Activated T-helper 2 cell treated with anti-CD3 and anti-CD28 coated beads, Interferon-gamma antibody, Interleukin-2, Interleukin-4, amounts not matched to agents 10 μg/mL and 5 μg/mL and 100 μg/mL, durations not matched to agents 14 hours and 24 hours and 36 hours (primary cell): ENCODE results near the gene ARHGAP23. TPM values are rescaled to one million over a fixed set of nuclear protein-coding genes. Genes with fewer than 3 reads are reported as not detected.
"Not testable (repeated sequence)": the region's sequence is repeated elsewhere in the genome, so short reads cannot be mapped to it uniquely, and the experiment has no call there.

Source experiments
- DNase-seq: peaks from one replicate; pipeline ENCODE4 v3.0.0; 2021; ENCODE audit warnings: low spot score
- H3K27ac Mint-ChIP-seq: one replicate; pipeline ENCODE4 v1.8.0; 2021; ENCODE audit warnings: mixed read lengths
- H3K27me3 Mint-ChIP-seq: one replicate; pipeline ENCODE4 v1.8.0; 2021; ENCODE audit warnings: low read depth, mixed read lengths
- H3K36me3 Mint-ChIP-seq: one replicate; pipeline ENCODE4 v1.8.0; 2021; ENCODE audit warnings: low read depth, mixed read lengths
- H3K4me1 Mint-ChIP-seq: one replicate; pipeline ENCODE4 v1.8.0; 2021; ENCODE audit warnings: low read depth, mixed read lengths
- H3K4me3 Mint-ChIP-seq: one replicate; pipeline ENCODE4 v1.8.0; 2021; ENCODE audit warnings: low read depth, mild to moderate bottlenecking, moderate library complexity, mixed read lengths
- H3K9me3 Mint-ChIP-seq: one replicate; pipeline ENCODE4 v1.8.0; 2021; ENCODE audit warnings: mixed read lengths
- intact Hi-C: fragments of 100-400 bp; cut with micrococcal nuclease; formaldehyde crosslinking; loops from one replicate; pipeline ENCODE4 v1.15.1; 2023
- total RNA-seq: library from RNA; stranded (reverse); gene quantifications from 2 replicates; pipeline ENCODE4 v1.2.3, GENCODE V29; 2022

Gene ARHGAP23
- total RNA-seq, 1 donor from 2014 or later: 1.2 TPM

DNA sequence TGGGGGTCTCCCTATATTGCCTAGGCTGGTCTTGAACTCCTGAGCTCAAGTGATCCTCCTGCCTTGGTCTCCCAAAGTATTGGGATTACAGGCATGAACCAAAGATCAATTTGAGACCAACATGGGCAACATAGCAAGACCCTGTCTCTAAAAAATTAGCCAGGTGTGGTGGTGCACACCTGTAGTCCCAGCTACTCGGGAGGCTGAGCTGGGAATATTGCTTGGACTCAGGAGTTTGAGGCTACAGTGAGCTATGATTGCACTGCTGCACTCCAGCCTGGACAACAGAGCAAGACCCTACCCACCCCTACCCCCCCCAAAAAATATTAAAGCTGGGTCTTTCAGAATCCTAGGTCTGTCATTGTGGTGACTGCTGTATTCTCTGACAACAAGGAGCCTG, 9.0 kb downstream of the ARHGAP23 start:
- H3K9me3 Mint-ChIP-seq, DNase-seq, H3K4me3 Mint-ChIP-seq, H3K27me3 Mint-ChIP-seq, H3K4me1 Mint-ChIP-seq, H3K36me3 Mint-ChIP-seq, H3K27ac Mint-ChIP-seq, intact Hi-C loops: not testable (repeated sequence)

DNA sequence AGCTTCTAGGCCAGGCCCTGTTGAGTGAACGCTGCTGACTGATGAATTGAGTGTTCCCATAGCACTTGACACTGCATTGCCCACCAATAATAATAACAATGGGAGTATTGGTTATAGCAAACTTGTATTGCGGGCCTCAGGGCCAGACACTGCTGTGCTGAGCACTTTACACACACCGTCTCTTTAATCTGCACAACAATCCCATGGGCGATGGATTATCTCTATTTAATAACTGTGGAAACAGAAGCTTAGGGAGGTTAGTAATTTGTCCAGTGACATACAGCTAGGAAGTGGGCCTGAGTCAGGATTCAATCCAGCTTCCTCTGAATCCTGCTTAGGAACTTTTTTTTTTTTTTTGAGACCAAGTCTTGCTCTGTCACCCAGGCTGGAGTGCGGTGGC, 11.2 kb downstream of the ARHGAP23 start:
- Mint-ChIP-seq H3K27me3 (peaks cover 19% of the 10 kb centered on the region), H3K27ac (no peak overlapping the region), H3K36me3 (no peaks in the 10 kb centered on the region), H3K4me1 (no peaks in the 10 kb centered on the region), H3K4me3 (no peak overlapping the region), H3K9me3 (no peaks in the 10 kb centered on the region)
- no peak for DNase-seq
- intact Hi-C loops: no loop called here

DNA sequence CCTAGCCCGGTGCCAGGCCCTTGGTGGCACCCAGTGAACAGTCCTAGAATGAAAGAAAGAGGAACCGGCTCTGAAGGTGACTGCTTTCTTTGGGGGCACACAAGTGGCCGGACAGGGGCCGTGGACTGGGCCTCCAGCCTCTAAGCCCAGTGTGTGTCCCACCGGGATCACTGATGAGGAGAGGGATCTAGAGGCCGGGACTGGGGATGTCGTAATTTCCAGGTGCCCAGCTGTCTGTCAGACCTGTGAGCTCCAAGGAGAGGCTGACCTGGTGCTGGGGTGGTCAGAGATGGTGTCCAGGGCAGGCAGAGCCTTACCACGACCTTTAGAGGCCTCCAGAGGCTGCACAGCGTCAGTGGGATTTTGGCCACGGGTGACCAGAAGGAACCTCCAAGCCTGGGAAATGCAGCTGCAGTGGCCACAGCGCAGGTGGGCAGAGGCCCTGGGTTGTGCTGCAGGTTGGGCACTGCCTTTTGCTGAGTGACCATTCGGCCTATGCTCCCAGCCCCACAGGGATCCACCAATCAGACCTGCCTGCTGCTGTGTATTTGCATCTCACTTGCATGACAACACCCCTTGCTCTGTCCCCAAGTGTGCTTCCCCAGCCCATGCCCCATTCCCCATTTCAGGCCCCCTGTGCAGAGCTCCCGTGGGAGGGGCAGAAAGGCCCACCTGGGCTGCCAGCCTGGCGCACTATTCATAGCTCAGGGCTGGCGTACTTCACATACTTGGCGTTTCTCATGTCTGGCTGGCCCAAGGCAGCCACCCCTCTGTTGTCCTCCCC, 12.5 kb downstream of the ARHGAP23 start:
- intact Hi-C loops: no loop called here
- Mint-ChIP-seq H3K4me3 (no peak overlapping the region), H3K36me3 (no peaks in the 10 kb centered on the region)

DNA sequence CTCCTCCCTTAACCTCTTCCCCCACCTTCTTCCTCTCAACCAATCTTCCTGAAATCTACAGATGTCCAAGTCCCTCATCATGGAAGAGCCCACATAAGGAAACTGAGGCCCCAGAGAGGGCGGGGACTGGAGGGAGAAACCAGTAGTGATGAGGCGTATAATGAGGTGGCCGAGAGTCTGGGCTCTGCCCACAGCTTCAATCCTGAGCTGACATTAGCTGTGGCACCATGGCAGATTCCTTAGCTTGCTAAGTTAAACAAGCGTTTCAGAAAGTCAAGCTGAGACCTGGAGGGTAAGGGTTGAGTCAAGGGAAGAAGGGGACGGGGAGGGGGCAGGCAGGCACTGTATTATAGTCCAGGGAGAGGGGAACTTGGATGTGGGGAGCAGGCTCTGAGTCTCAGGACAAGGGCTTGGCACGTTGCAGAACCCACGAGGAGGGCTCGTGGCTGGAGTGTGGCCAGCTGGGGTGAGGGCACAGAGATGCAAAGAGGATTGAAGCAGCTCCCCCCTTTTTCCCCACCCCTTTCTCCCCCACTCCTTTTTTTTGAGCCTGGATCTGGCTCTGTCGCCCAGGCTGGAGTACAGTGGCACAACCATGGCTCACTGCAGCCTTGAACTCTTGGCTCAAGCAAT, 13.3 kb downstream of the ARHGAP23 start:
- H3K36me3 Mint-ChIP-seq: no peaks in the 10 kb centered on the region
- peaks cover 19% of the 10 kb centered on the region for H3K27me3 Mint-ChIP-seq
- H3K9me3 Mint-ChIP-seq: no peaks in the 10 kb centered on the region
- no peak overlapping the region for H3K4me3 Mint-ChIP-seq
- no peaks in the 10 kb centered on the region for H3K4me1 Mint-ChIP-seq
- intact Hi-C loops: no loop called here
- no peak for DNase-seq
- no peak overlapping the region for H3K27ac Mint-ChIP-seq

More for the DNA sequence above, 12.5 kb downstream of the ARHGAP23 start:
- Mint-ChIP-seq H3K27ac (no peak overlapping the region), H3K9me3 (no peaks in the 10 kb centered on the region), H3K4me1 (no peaks in the 10 kb centered on the region), H3K27me3 (peaks cover 19% of the 10 kb centered on the region)
- DNase-seq: no peak

DNA sequence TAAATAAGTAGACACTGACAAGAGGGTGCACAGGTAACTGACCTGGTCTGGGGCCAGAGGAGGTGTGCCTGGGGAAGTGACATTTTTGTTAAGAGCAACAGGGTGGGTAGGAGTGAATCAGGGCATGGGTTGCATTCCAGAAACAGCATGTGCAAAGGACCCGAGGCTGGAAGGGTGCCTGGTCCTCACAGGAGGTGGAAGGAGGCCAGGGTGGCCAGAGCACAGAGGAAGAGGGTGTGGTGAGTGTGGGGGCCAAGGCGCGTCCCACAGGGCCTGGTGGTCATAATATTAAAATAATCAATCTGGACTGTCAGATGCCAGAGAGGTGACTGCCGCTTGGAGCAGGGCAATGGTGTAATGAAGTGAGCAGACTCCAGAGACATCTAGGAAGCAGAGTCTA, 14.3 kb downstream of the ARHGAP23 start:
- no peaks in the 10 kb centered on the region for H3K4me1 Mint-ChIP-seq
- H3K27ac Mint-ChIP-seq: no peak overlapping the region
- H3K4me3 Mint-ChIP-seq: no peak overlapping the region
- DNase-seq: no peak
- H3K36me3 Mint-ChIP-seq: no peaks in the 10 kb centered on the region
- H3K27me3 Mint-ChIP-seq: peaks cover 17% of the 10 kb centered on the region
- intact Hi-C loops: no loop called here
- H3K9me3 Mint-ChIP-seq: no peaks in the 10 kb centered on the region

DNA sequence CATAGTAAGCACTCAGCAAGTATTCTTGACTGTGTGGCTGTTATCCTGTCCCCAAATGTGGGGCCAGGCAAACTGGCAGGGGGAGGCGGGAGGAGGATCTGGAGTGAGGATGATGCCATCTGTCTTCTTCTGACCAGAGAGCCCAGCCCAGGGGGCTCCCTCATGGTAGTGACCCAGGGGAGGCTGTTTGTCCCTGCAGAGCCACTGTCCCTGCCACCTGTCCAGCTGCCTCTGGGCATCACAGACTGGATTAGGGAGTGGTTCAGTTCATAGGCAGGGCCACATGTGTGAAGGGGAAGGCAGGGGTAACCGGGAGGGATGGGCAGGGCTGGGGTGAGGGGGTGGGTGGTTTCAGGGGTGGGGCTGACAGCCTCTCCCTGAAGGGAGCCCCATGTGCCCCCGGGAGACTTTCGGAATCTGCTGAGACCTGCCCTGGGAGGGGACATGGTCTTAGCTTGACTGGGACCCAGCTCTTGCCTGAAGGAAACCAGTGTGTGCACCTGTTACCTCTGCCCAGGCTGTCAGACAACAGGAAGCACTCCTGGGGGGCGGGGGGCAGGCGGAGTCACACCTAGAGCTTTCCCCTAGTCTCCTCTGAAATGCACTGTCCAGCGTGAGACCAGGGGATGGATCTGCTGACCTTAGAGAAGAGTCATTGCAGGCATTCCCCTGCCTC, 15.2 kb downstream of the ARHGAP23 start:
- H3K27ac Mint-ChIP-seq: no peak overlapping the region
- no peaks in the 10 kb centered on the region for H3K36me3 Mint-ChIP-seq
- no peak overlapping the region for H3K4me3 Mint-ChIP-seq
- no peak for DNase-seq
- H3K4me1 Mint-ChIP-seq: no peaks in the 10 kb centered on the region
- intact Hi-C loops: no loop called here
- H3K9me3 Mint-ChIP-seq: no peaks in the 10 kb centered on the region
- H3K27me3 Mint-ChIP-seq: peaks cover 17% of the 10 kb centered on the region

DNA sequence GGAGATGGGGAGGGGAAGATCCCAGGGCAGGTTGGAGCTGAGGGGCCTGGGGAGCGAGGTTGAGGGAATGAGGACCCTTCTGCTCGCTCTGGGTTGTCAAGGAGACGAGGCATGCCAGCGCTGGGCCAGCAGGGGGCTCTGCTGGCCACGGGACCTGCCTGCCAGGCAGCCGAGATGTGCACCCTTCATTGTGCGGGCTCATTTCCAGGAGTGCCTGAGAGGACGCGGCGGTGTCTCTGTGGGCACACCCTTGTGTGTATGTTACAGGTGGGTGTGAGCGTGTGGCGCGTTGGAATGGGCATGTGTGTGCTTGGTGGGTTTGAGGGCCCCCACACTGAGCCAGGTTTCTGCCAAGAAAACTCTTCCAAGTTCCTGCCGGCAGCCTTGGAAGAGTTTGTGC, 15.9 kb downstream of the ARHGAP23 start:
- H3K4me1 Mint-ChIP-seq: no peaks in the 10 kb centered on the region
- DNase-seq: peak; percentile 33
- intact Hi-C loops: no loop called here
- H3K27me3 Mint-ChIP-seq: peaks cover 17% of the 10 kb centered on the region
- H3K36me3 Mint-ChIP-seq: no peaks in the 10 kb centered on the region
- H3K4me3 Mint-ChIP-seq: no peak overlapping the region
- no peaks in the 10 kb centered on the region for H3K9me3 Mint-ChIP-seq
- H3K27ac Mint-ChIP-seq: no peak overlapping the region

DNA sequence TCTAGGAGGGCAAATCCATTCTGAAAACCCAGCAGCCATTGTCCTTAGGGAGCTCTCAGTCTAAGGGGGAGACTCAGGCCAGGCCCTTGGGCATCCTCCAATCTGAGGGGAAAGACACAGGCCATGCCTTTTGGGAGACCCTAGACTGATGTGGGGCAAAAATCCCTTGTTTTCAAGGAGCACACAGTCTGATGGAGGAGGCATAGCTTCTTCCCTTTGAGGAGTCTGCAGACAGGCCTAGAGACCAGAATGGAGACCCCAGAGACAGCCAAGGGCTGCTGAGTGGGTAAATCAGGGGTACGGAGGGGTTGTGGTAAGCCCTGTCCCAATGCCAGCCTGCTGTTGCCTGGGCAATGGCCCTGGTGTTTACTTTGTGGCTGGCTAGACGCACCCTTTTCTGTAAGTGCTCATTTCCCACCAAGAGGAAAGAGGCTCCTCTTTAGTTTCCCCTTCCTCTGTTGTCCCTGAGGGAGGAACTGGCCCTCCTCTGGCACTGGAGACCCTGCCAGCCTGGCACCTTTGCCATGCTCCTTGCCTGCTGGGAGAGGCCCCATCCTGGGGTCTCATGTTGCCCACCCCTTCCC, 19.3 kb downstream of the ARHGAP23 start:
- no peaks in the 10 kb centered on the region for H3K4me1 Mint-ChIP-seq
- DNase-seq: no peak
- no peaks in the 10 kb centered on the region for H3K9me3 Mint-ChIP-seq
- H3K27ac Mint-ChIP-seq: no peak overlapping the region
- no peak overlapping the region for H3K4me3 Mint-ChIP-seq
- intact Hi-C loops: no loop called here
- H3K27me3 Mint-ChIP-seq: peaks cover 26% of the 10 kb centered on the region
- H3K36me3 Mint-ChIP-seq: no peaks in the 10 kb centered on the region

DNA sequence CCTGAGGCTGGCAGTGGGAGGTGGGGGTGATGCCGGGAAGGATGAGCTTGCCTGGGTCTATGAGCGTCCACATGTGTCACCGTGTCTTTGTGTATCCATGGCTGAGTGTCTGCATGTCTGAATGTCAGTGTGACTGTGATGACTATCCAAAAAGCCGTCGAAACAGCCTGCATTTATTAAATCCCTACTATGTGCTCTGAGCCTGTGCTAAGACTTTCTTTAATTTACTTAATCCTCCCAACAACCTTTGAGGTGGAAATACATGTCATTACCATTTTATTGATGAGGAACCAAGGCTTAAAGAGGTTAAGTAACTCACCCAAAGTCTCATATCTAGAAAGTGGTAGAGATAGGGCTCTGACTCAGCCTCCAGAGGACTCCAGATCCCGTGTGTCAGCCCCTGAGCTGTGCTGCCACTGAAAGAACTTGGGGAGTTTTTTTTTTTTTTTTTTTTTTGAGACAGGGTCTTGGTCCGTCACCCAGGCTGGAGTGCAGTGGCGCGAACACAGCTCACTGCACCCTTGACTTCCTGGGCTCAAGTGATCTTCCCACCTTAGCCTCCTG, 20.0 kb downstream of the ARHGAP23 start:
- no peak overlapping the region for H3K4me3 Mint-ChIP-seq
- peaks cover 29% of the 10 kb centered on the region for H3K27me3 Mint-ChIP-seq
- no peaks in the 10 kb centered on the region for H3K36me3 Mint-ChIP-seq
- no peaks in the 10 kb centered on the region for H3K9me3 Mint-ChIP-seq
- H3K4me1 Mint-ChIP-seq: peaks cover 3% of the 10 kb centered on the region
- no peak for DNase-seq
- H3K27ac Mint-ChIP-seq: no peak overlapping the region
- intact Hi-C loops: no loop called here

DNA sequence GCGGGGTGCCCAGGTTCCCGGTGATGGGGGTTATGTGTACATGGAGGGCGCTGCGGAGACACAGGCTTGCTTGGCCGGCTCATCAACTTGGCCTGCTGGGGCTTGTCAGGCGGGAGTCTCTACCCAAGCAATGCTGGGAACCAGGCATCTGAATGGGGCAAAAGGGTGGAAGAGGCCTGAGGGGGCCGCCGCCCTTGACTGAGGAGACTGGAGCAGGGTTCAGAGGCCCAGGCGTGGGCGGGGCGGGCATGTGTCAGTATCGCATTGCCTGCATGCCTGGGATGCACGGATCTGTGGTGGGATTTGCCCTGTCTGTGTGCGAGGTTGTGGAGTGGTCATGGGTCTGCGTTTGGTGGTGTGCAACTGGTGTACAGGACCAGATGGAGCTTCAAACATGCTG, 21.1 kb downstream of the ARHGAP23 start:
- peaks cover 4% of the 10 kb centered on the region for H3K4me1 Mint-ChIP-seq
- H3K27ac Mint-ChIP-seq: no peak overlapping the region
- no peaks in the 10 kb centered on the region for H3K36me3 Mint-ChIP-seq
- no peak overlapping the region for H3K4me3 Mint-ChIP-seq
- no peaks in the 10 kb centered on the region for H3K9me3 Mint-ChIP-seq
- H3K27me3 Mint-ChIP-seq: peaks cover 31% of the 10 kb centered on the region
- DNase-seq: no peak
- intact Hi-C loops: no loop called here

DNA sequence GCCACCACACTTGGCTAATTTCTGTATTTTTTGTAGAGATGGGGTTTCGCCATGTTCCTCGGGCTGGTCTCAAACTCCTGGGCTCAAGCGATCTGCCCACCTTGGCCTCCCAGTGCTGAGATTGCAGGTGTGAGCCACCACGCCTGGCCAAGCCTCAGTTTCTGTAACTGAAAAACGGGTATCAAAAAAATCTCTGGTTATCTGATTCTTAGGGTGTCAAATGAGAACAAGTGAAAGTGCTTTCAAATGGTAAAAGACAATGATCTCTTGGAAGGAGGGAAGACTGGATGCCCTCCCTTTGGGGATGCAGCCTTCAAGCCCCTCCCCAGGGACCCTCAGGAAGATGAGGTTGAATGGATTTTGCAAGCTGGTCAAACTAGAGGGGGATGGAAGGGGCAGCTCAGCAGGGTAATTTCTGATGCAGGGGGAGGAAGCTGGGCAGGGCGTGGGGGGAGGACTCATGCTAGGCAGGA, 22.3 kb downstream of the ARHGAP23 start:
- H3K36me3 Mint-ChIP-seq: no peaks in the 10 kb centered on the region
- intact Hi-C loops: no loop called here
- peaks cover 4% of the 10 kb centered on the region for H3K4me1 Mint-ChIP-seq
- H3K9me3 Mint-ChIP-seq: no peaks in the 10 kb centered on the region
- no peak overlapping the region for H3K27ac Mint-ChIP-seq
- no peak overlapping the region for H3K4me3 Mint-ChIP-seq
- peaks cover 37% of the 10 kb centered on the region for H3K27me3 Mint-ChIP-seq
- no peak for DNase-seq

DNA sequence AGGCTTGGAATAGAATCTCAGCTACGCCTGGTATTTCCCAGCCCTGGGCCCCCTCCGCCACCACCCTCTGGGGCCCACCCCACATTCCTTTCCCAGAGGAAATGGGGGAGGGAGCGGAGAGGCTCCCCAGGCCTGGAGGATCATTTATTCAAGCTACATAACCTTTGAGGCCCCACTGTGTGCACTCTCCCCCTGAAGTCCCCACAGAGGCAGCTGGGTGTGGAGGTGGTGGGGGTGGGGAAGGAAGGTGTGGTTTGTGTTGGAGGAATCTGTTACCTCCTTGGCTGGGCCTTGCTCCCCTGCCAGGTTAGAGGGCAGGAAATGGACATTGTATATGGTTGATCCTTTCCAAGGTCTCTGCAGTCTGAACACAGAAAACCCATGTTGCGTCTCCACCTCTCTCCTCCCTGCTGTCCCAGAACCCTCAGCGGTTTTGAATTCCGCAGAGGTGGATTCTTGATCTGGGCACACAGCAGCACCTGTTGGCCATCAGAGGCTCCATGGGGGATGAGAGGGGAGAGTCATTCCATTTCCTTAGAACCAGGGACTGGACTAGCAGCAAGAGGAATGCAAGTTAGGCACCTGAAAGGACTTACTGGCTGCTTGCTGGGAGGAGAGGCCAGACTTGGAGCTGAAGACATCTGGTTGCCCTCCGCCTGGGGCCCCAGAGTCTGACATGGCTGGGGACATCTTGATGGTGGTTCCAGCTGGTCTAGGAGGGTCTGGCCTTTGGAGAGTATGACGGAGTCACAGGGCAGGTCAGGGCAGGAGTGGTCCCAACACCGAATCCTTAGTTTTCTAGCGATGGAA, 23.0 kb downstream of the ARHGAP23 start:
- no peak for DNase-seq
- Mint-ChIP-seq H3K9me3 (no peaks in the 10 kb centered on the region), H3K27me3 (peaks cover 40% of the 10 kb centered on the region), H3K36me3 (no peaks in the 10 kb centered on the region), H3K27ac (no peak overlapping the region), H3K4me1 (peaks cover 4% of the 10 kb centered on the region), H3K4me3 (no peak overlapping the region)
- intact Hi-C loops: no loop called here
